ENCODE data around the gene SDHAF1.
"Not testable (repeated sequence)": the region's sequence is repeated elsewhere in the genome, so short reads cannot be mapped to it uniquely, and the experiment has no call there.

SDHAF1 gene

DNA sequence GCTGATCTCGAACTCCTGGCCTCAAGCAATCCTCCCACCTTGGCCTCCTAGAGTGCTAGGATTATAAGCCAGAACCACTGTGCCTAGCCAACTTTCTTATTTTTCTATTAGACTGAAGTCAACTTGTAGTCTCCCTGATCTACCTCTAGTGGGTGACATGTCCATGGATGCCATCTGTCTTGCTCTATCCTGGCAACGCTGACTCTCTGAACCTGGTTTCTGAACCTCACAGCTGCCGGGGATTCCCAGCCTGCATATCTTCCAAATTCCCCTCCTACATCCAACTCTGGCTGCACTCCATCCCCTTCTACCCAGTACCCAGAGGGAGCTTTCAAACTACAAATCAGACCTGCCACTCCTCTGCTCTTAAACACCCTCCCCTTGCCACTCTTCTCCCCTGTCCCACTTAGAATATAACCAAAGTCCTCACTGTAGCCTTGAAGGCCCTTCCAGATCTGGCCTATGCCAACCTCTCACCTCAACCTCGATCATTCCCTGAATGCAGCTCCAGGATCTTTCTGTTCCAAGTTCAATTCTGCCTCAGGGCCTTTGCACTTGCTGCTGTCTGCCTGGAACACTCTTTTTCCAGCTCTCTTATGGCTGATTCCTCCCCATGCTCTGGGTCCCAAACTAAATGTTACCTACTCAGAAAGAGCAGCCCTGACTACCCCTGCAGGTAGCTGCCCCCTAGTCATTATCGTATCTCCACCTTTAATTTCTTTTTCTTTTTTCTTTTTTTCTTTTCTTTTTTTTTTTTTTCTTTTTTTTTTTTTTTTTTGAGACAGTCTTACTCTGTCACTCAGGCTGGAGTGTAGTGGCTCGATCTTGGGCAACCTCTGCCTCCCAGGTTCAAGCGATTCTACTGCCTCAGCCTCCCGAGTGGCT is 35.5 kb downstream of the SDHAF1 start:
- Histone ChIP-seq H3K27me3 (ENCODE audit: control insufficient read depth, insufficient read depth, low read length) (no peaks in the 10 kb centered on the region), H3K9ac (ENCODE audit: low read length) (no peak overlapping the region), H3K4me1 (ENCODE audit: control insufficient read depth, insufficient read depth, low read length) (peaks cover 2% of the 10 kb centered on the region), H3K27ac (ENCODE audit: low read depth, low read length) (no peak overlapping the region), H3K4me3 (ENCODE audit: low read length) (no peak overlapping the region), H3K36me3 (ENCODE audit: control insufficient read depth, insufficient read depth, low read length) (peaks cover 8% of the 10 kb centered on the region)

DNA sequence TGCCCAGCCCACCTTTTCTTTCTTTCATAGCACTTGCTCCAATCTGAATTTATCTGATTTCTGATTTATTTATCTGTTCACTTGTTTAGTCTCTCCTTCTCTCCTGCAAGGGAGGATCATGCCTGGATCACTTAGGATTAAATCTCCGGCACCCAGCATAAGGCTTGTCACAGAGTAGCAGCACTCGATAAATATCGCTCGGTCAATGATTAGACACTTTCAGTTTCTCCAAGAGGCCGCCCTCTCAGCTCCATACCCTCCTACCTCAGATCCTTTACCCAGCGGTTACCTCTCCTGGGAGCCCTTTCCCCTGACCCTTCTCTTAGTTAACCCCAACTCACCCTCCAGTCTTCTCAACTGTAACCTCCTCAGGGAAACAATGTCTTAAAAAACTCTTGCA is 36.3 kb downstream of the SDHAF1 start:
- Histone ChIP-seq H3K4me1 (ENCODE audit: control insufficient read depth, insufficient read depth, low read length) (peaks cover 2% of the 10 kb centered on the region), H3K27ac (ENCODE audit: low read depth, low read length) (no peak overlapping the region), H3K36me3 (ENCODE audit: control insufficient read depth, insufficient read depth, low read length) (peaks cover 2% of the 10 kb centered on the region), H3K27me3 (ENCODE audit: control insufficient read depth, insufficient read depth, low read length) (no peaks in the 10 kb centered on the region), H3K9ac (ENCODE audit: low read length) (no peak overlapping the region), H3K4me3 (ENCODE audit: low read length) (no peak overlapping the region)

DNA sequence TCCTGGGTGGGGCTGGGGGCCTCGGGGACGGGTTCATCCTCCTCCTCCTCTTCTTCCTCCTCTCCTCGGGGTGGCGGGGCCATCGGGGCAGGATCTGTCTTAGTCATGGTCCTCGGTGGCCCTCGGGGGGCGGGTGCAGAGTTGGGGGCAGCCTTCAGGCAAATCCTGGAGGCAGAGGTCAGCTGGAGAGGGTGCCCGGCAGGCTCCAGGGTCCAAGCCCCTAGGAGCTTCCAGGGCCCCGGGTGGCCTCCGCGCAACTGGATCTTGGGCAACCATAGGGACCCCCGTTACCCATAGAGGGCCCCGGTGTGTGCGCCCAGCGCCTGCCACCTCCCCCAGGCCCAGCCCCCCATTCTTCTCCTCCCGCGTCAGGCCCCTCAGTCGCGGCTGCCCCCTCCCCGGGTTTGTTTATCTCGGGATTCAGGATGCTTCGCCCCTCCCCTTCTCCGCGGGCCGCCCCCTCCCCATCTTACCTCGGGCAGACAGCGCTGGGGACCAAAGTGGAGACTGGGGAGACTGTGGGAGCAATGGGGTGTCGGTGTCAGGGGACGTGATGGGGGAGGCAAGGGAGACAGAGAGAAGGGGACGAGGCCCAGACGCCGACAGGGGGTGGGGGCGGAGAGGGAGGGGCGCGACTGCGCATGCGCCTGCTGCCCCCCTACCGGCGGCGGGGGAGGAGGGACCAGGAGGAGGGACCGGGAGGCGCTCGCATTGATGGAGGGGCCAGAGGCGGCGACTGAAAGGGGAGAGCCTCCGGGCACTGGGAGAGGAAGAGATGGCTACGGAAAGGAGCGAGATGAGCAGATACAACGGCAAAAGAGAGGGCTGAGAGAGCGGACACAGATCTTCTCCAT is 37.5 kb downstream of the SDHAF1 start, which contains the start of gene CLIP3:
Gene CLIP3, minus strand, starts transcription at position 623 of the 854 bp plus-strand sequence. Its CDS starts 516 bp downstream, at position 107.
- no peaks in the 10 kb centered on the region for H3K27me3 ChIP-seq (ENCODE audit: control insufficient read depth, insufficient read depth, low read length)
- peak within 1 kb of the TSS; percentile 69 for H3K4me3 ChIP-seq (ENCODE audit: low read length)
- H3K36me3 ChIP-seq (ENCODE audit: control insufficient read depth, insufficient read depth, low read length) = peaks cover 2% of the 10 kb centered on the region
- H3K9ac ChIP-seq (ENCODE audit: low read length) = no peak within 1 kb of the TSS
- H3K4me1 ChIP-seq (ENCODE audit: control insufficient read depth, insufficient read depth, low read length) = peaks cover 2% of the 10 kb centered on the region
- peak within 1 kb of the TSS; percentile 87 for H3K27ac ChIP-seq (ENCODE audit: low read depth, low read length)

DNA sequence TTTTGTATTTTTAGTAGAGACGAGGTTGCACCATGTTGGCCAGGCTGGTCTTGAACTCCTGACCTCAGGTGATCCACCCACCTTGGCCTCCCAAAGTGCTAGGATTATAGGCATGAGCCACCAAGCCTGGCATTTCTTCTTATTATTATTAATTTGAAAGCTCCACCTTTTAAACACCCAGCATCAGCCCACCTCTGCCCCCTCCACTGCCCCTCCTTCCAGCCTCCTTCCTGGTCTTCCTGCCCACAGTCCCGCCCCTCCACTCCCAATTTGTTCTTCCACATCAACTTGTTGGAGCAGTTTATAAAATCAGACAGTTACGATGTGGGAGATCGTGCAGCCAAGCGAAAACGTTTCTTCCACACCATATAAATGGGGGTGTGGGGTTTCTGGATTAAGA is 45.5 kb downstream of the SDHAF1 start:
- no peaks in the 10 kb centered on the region for H3K27me3 ChIP-seq (ENCODE audit: control insufficient read depth, insufficient read depth, low read length)

DNA sequence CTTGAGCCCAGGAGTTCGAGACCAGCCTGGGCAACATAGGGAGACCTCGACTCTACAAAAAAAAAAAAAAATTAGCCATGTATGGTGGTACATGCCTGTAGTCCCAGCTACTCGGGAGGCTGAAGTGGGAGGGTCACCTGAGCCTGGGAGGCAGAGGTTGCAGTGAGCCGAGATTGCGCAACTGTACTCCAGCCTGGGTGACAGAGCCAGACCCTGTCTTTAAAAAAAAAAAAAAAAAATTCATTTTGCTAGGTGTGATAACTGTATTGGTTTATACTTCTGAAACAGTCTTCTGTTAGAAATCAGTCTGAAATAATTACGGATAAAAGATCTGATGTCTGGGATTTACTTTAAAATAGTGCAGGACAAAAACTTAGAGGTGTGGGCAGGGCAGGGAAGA is 46.1 kb downstream of the SDHAF1 start:
- not testable (repeated sequence) for H3K36me3 ChIP-seq (ENCODE audit: control insufficient read depth, insufficient read depth, low read length); H3K9ac ChIP-seq (ENCODE audit: low read length); H3K27me3 ChIP-seq (ENCODE audit: control insufficient read depth, insufficient read depth, low read length); H3K27ac ChIP-seq (ENCODE audit: low read depth, low read length); H3K4me3 ChIP-seq (ENCODE audit: low read length)
- peaks cover 15% of the 10 kb centered on the region for H3K4me1 ChIP-seq (ENCODE audit: control insufficient read depth, insufficient read depth, low read length)

More for the DNA sequence above, 45.5 kb downstream of the SDHAF1 start:
- H3K27ac ChIP-seq (ENCODE audit: low read depth, low read length) = no peak overlapping the region
- H3K36me3 ChIP-seq (ENCODE audit: control insufficient read depth, insufficient read depth, low read length) = peaks cover 2% of the 10 kb centered on the region
- H3K4me1 ChIP-seq (ENCODE audit: control insufficient read depth, insufficient read depth, low read length) = peaks cover 15% of the 10 kb centered on the region
- H3K4me3 ChIP-seq (ENCODE audit: low read length) = no peak overlapping the region
- H3K9ac ChIP-seq (ENCODE audit: low read length) = no peak overlapping the region

DNA sequence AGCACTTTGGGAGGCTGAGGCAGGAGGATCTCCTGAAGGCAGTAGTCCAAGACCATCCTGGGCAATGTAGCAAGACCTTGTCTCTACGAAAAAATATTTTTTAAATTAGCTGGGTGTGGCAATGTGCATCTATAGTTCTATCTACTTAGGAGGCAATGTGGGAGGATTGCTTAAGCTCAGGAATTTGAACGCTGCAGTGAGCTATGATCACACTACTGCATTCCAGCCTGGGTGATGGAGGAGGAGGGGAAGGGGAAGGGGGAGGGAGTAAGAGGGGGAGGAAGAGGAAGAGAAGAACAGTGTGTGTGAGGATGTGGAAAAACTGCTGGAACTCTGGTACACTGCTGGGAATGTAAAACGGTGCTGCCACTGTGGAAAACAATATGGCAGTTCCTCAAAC is 46.8 kb downstream of the SDHAF1 start:
- Histone ChIP-seq H3K4me3 (ENCODE audit: low read length) (no peak overlapping the region), H3K4me1 (ENCODE audit: control insufficient read depth, insufficient read depth, low read length) (peaks cover 19% of the 10 kb centered on the region), H3K27me3 (ENCODE audit: control insufficient read depth, insufficient read depth, low read length) (no peaks in the 10 kb centered on the region), H3K27ac (ENCODE audit: low read depth, low read length) (peak overlapping the region; percentile 5), H3K9ac (ENCODE audit: low read length) (no peak overlapping the region), H3K36me3 (ENCODE audit: control insufficient read depth, insufficient read depth, low read length) (peaks cover 2% of the 10 kb centered on the region)

DNA sequence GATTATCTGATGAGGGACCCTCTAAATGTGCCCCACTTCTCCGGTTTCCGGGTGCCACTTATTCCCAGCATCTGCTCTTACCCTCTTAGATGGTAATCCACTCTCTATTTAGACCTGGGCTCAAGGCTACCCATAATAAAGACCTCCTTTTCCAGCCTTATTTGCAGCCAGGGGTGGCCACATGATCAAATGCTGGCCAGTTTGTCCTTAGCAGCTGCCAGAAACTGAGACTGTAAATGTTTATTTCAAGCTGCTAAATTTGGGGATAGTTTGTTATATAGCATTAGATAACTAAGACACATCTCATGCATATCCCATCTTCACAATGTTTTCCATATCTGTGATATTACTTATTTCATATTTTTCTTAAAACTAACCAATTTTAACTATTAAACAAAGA is 49.0 kb downstream of the SDHAF1 start:
- Histone ChIP-seq H3K36me3 (ENCODE audit: control insufficient read depth, insufficient read depth, low read length) (no peaks in the 10 kb centered on the region), H3K27ac (ENCODE audit: low read depth, low read length) (peak overlapping the region; percentile 57), H3K4me3 (ENCODE audit: low read length) (no peak overlapping the region), H3K27me3 (ENCODE audit: control insufficient read depth, insufficient read depth, low read length) (no peaks in the 10 kb centered on the region), H3K4me1 (ENCODE audit: control insufficient read depth, insufficient read depth, low read length) (peaks cover 22% of the 10 kb centered on the region), H3K9ac (ENCODE audit: low read length) (no peak overlapping the region)

Measured in rectal smooth muscle tissue (tissue), 1 donor.